DND-41 (cell line): ENCODE results near the gene SLC38A5.

Experiments used
- CTCF ChIP-seq: IDR thresholded peaks from 2 replicates; pipeline ENCODE4 v1.5.1; 2012; ENCODE audit warnings: borderline replicate concordance, low read length, moderate library complexity, mild to moderate bottlenecking; ENCODE audit not compliant: poor library complexity, severe bottlenecking; ENCODE audit errors: extremely low read depth
- EZH2 ChIP-seq: IDR thresholded peaks from 3 replicates; pipeline ENCODE4 v1.6.1; 2012; ENCODE audit warnings: borderline replicate concordance, low read depth, mild to moderate bottlenecking, moderate library complexity, low read length, inconsistent platforms; ENCODE audit not compliant: severe bottlenecking

GRCh38 chrX:48514126-48514806 lies 44.2 kb upstream of the SLC38A5 start:
- TF ChIP-seq CTCF (no peak), EZH2 (no peak)
